HEK293T (cell line): ENCODE results near the gene LRRC1.

Experiments
- CTCF ChIA-PET: fragments of 350-600 bp; formaldehyde crosslinking; extraction: SDS; loops from one replicate; lab custom pipeline; 2021; ENCODE audit warnings: antibody characterized with exemption, inconsistent platforms; lab: Yijun Ruan, JAX
- POLR2A ChIA-PET: fragments of 350-600 bp; formaldehyde crosslinking; extraction: SDS; loops from one replicate; lab custom pipeline; 2020; ENCODE audit warnings: antibody characterized with exemption, inconsistent platforms; lab: Yijun Ruan, JAX
- DNase-seq: peaks from one replicate; pipeline ENCODE4 v3.0.0; 2012; ENCODE audit warnings: mixed read lengths; ENCODE audit errors: extremely low spot score
- ARNT ChIP-seq: fragments of 450-650 bp; IDR thresholded peaks from 2 replicates; pipeline ENCODE4 v1.6.1; 2017; ENCODE audit warnings: mild to moderate bottlenecking
- BHLHE40 ChIP-seq: fragments of 450-650 bp; IDR thresholded peaks from 2 replicates; pipeline ENCODE4 v1.6.1; 2016; ENCODE audit warnings: mild to moderate bottlenecking, moderate library complexity, borderline replicate concordance
- CTBP1 ChIP-seq: fragments of 450-650 bp; IDR thresholded peaks from 2 replicates; pipeline ENCODE4 v1.6.1; 2016; ENCODE audit warnings: borderline replicate concordance
- ELF4 ChIP-seq: fragments of 450-650 bp; IDR thresholded peaks from 2 replicates; pipeline ENCODE4 v1.6.1; 2017; ENCODE audit warnings: antibody characterized with exemption
- FOXA1 ChIP-seq: fragments of 450-650 bp; IDR thresholded peaks from 2 replicates; pipeline ENCODE4 v1.6.1; 2016; ENCODE audit warnings: mild to moderate bottlenecking
- FOXK2 ChIP-seq: fragments of 450-650 bp; IDR thresholded peaks from 2 replicates; pipeline ENCODE4 v1.6.1; 2016; ENCODE audit warnings: mild to moderate bottlenecking
- FOXM1 ChIP-seq: fragments of 450-650 bp; IDR thresholded peaks from 2 replicates; pipeline ENCODE4 v1.6.1; 2017; ENCODE audit warnings: mild to moderate bottlenecking, borderline replicate concordance
- HDGF ChIP-seq: fragments of 450-650 bp; IDR thresholded peaks from 2 replicates; pipeline ENCODE4 v1.6.1; 2017; ENCODE audit warnings: antibody characterized with exemption, borderline replicate concordance
- L3MBTL2 ChIP-seq: fragments of 450-650 bp; conservative IDR thresholded peaks from 2 replicates; pipeline ENCODE4 v1.6.1; 2016; ENCODE audit warnings: mild to moderate bottlenecking
- LEF1 ChIP-seq: fragments of 450-650 bp; IDR thresholded peaks from 2 replicates; pipeline ENCODE4 v1.6.1; 2017; ENCODE audit warnings: mild to moderate bottlenecking, borderline replicate concordance
- NFRKB ChIP-seq: fragments of 450-650 bp; IDR thresholded peaks from 2 replicates; pipeline ENCODE4 v1.6.1; 2016; ENCODE audit warnings: mild to moderate bottlenecking, moderate library complexity
- PKNOX1 ChIP-seq: fragments of 450-650 bp; IDR thresholded peaks from 2 replicates; pipeline ENCODE4 v1.6.1; 2016
- SP1 ChIP-seq: fragments of 450-650 bp; IDR thresholded peaks from 2 replicates; pipeline ENCODE4 v1.6.1; 2017
- SUZ12 ChIP-seq: fragments of 450-650 bp; IDR thresholded peaks from 2 replicates; pipeline ENCODE4 v1.6.1; 2016; ENCODE audit warnings: mild to moderate bottlenecking
- TARDBP ChIP-seq: fragments of 450-650 bp; IDR thresholded peaks from 2 replicates; pipeline ENCODE4 v1.6.1; 2016
- ZNF384 ChIP-seq: fragments of 450-650 bp; IDR thresholded peaks from 2 replicates; pipeline ENCODE4 v1.6.1; 2016

LRRC1 gene

GRCh38 chr6:53866226-53866625 lies 71.4 kb downstream of the LRRC1 start:
- TF ChIP-seq L3MBTL2 (no peak), ELF4 (no peak), CTBP1 (no peak), LEF1 (no peak), TARDBP (no peak)
- ChIA-PET CTCF (interaction anchor here (1.2 kb wide), 1 partner anchor 140 kb away, joined by 3 read pairs; no protein-coding TSS in a partner anchor), POLR2A (no interaction called here)
- no peak for DNase-seq

GRCh38 chr6:53868626-53869025 lies 73.8 kb downstream of the LRRC1 start:
- TF ChIP-seq PKNOX1 (no peak), FOXA1 (no peak), NFRKB (no peak), FOXK2 (no peak), HDGF (no peak), L3MBTL2 (no peak), ELF4 (no peak), FOXM1 (no peak), CTBP1 (no peak), ZNF384 (no peak)
- no peak for DNase-seq
- ChIA-PET POLR2A (no interaction called here), CTCF (no interaction called here)

- TF ChIP-seq PKNOX1 (no peak), SUZ12 (no peak), L3MBTL2 (no peak), ZNF384 (no peak), TARDBP (no peak), FOXM1 (no peak)
- CTCF ChIA-PET, result no interaction called here
- DNase-seq, result no peak
- POLR2A ChIA-PET, result no interaction called here
These were observed 75.2 kb downstream of the LRRC1 start for GRCh38 chr6:53869964-53870363.

GRCh38 chr6:53873922-53874321 lies 79.1 kb downstream of the LRRC1 start:
- ChIA-PET POLR2A (no interaction called here), CTCF (no interaction called here)
- TF ChIP-seq SUZ12 (no peak), PKNOX1 (no peak), BHLHE40 (no peak), SP1 (no peak), HDGF (no peak), FOXK2 (no peak), FOXA1 (no peak), ELF4 (no peak), TARDBP (no peak), LEF1 (no peak), FOXM1 (no peak), CTBP1 (no peak), L3MBTL2 (no peak), ARNT (no peak), NFRKB (no peak), ZNF384 (no peak)
- no peak for DNase-seq

- no peak for DNase-seq
- ChIA-PET CTCF (no interaction called here), POLR2A (no interaction called here)
- TF ChIP-seq BHLHE40, result no peak
- no peak for TF ChIP-seq LEF1
- TF ChIP-seq ARNT, result no peak
- TF ChIP-seq FOXM1, result no peak
- TF ChIP-seq SP1, result no peak
- TF ChIP-seq FOXA1, result no peak
- TF ChIP-seq NFRKB, result no peak
- no peak for TF ChIP-seq ZNF384
- no peak for TF ChIP-seq L3MBTL2
- no peak for TF ChIP-seq SUZ12
These were observed 80.2 kb downstream of the LRRC1 start for GRCh38 chr6:53874964-53875363.

GRCh38 chr6:53877151-53877550 lies 82.3 kb downstream of the LRRC1 start:
- DNase-seq, result no peak
- TF ChIP-seq PKNOX1 (no peak), SUZ12 (no peak), ZNF384 (no peak), CTBP1 (no peak), SP1 (no peak), ELF4 (no peak), LEF1 (no peak), ARNT (no peak), FOXK2 (no peak), FOXM1 (no peak), BHLHE40 (no peak), NFRKB (no peak), L3MBTL2 (no peak), HDGF (no peak), TARDBP (no peak), FOXA1 (no peak)
- CTCF ChIA-PET, result no interaction called here
- POLR2A ChIA-PET, result no interaction called here
